Body of pancreas (tissue), 4 donors: Measurements from ENCODE around the gene EFCAB14. TPM values are rescaled to one million over a fixed set of nuclear protein-coding genes. Genes with fewer than 3 reads are reported as not detected.
"Not testable (repeated sequence)": the region's sequence is repeated elsewhere in the genome, so short reads cannot be mapped to it uniquely, and the experiment has no call there.

Experiments used
- ATAC-seq: fragments of 150-250 bp; one replicate; pipeline ENCODE4 v1.9.1; 2016
- DNase-seq, 4 donors: peaks; one replicate each; pipeline ENCODE4 v3.0.0-alpha.2; 2019
- H3K27ac ChIP-seq, 4 donors: fragments of 200-600 bp; sonication (generic); 1 replicate in 3 of 4; 2 replicates in 1 of 4; pipeline versions ENCODE4 v1.5.1 to v1.6.1; 2016 to 2019; ENCODE audit warnings: mild to moderate bottlenecking in 1 of 4, mixed read lengths in 1 of 4, moderate library complexity in 1 of 4
- H3K27me3 ChIP-seq, 2 donors: fragments of 200-600 bp; sonication (generic); one replicate each; pipeline ENCODE4 v1.6.0; 2016; ENCODE audit warnings: mild to moderate bottlenecking in 1 of 2
- H3K36me3 ChIP-seq, 2 donors: fragments of 200-600 bp; sonication (generic); replicated peaks in 1 of 2; 2 replicates each; pipeline ENCODE4 v1.5.1; 2016; ENCODE audit warnings: low read depth in 2 of 2; ENCODE audit not compliant: insufficient read depth in 1 of 2
- H3K4me1 ChIP-seq: fragments of 200-600 bp; sonication (generic); one replicate; pipeline ENCODE4 v1.6.0; 2016
- H3K4me3 ChIP-seq, 2 donors: fragments of 200-600 bp; sonication (generic); 1 replicate in 1 of 2; 2 replicates in 1 of 2; pipeline ENCODE4 v1.5.1; 2016 to 2019
- H3K9me3 ChIP-seq, 3 donors: fragments of 200-600 bp; sonication (generic); 1 replicate in 2 of 3; 2 replicates in 1 of 3; pipeline ENCODE4 v1.5.1; 2016
- CTCF ChIP-seq, 7 experiments: fragments of 450-650 bp in 4 of 7; fragments of 200-600 bp in 3 of 7; sonication (generic) in 3 of 7; IDR thresholded peaks; one replicate each; pipeline ENCODE4 v1.5.1; 2016 to 2019; ENCODE audit warnings: antibody characterized with exemption in 7 of 7
- POLR2A ChIP-seq, 3 donors: fragments of 450-650 bp; IDR thresholded peaks; one replicate each; pipeline ENCODE4 v1.6.1; 2016; ENCODE audit warnings: antibody characterized with exemption in 3 of 3, mild to moderate bottlenecking in 2 of 3
- WGBS, 2 donors: methylation state at CpG; one replicate each; pipeline ENCODE4 v1.1.5; 2017; 5-methylcytosine and 5-hydroxymethylcytosine counted together
- intact Hi-C: fragments of 100-400 bp; cut with DNase I; formaldehyde crosslinking; loops from one replicate; pipeline ENCODE4 v1.15.1; 2023
- total RNA-seq, 2 donors: library from RNA; depleted of rRNA; stranded (reverse); fragments of >200 nt; gene quantifications; one replicate each; pipeline ENCODE4 v1.1.0, GENCODE V29; 2016

EFCAB14 gene
- total RNA-seq, 2 donors from 2014 or later, result 36.9 to 40.7 TPM

GRCh38 chr1:46657775-46658174 is 61.1 kb downstream of the EFCAB14 start:
- TF ChIP-seq CTCF (IDR thresholded peaks at IDR 0.05) (no peak), POLR2A (IDR thresholded peaks at IDR 0.05) (no peak)
- intact Hi-C loops, result no loop called here
- WGBS, 2 donors, result 85 to 91% methylated on average over 1 of the region's 1 CpG
- Histone ChIP-seq H3K9me3 (no peaks in the 10 kb centered on the region), H3K27me3 (no peaks in the 10 kb centered on the region), H3K4me3 (no peak overlapping the region), H3K36me3 (peaks cover 0 to 9% of the 10 kb centered on the region in 2 donors), H3K4me1 (no peaks in the 10 kb centered on the region), H3K27ac (no peak overlapping the region)
- no peak for ATAC-seq
- no peak for DNase-seq

GRCh38 chr1:46656643-46657042 is 62.3 kb downstream of the EFCAB14 start:
- DNase-seq (no peak), ATAC-seq (no peak)
- intact Hi-C loops, result no loop called here
- no peak overlapping the region for H3K27ac ChIP-seq
- TF ChIP-seq CTCF (IDR thresholded peaks at IDR 0.05), result no peak
- no peak for TF ChIP-seq POLR2A (IDR thresholded peaks at IDR 0.05)
- WGBS, 2 donors, result 70 to 92% methylated on average over 2 of the region's 2 CpGs
- peaks cover 0 to 9% of the 10 kb centered on the region in 2 donors for H3K36me3 ChIP-seq
- no peaks in the 10 kb centered on the region for H3K27me3 ChIP-seq
- no peaks in the 10 kb centered on the region for H3K9me3 ChIP-seq
- H3K4me1 ChIP-seq, result no peaks in the 10 kb centered on the region
- no peak overlapping the region for H3K4me3 ChIP-seq

GRCh38 chr1:46655848-46656247 is 63.1 kb downstream of the EFCAB14 start:
- Histone ChIP-seq H3K36me3 (peaks cover 0 to 9% of the 10 kb centered on the region in 2 donors), H3K27ac (no peak overlapping the region), H3K27me3 (no peaks in the 10 kb centered on the region), H3K9me3 (no peaks in the 10 kb centered on the region), H3K4me1 (no peaks in the 10 kb centered on the region), H3K4me3 (no peak overlapping the region)
- TF ChIP-seq CTCF (IDR thresholded peaks at IDR 0.05) (no peak), POLR2A (IDR thresholded peaks at IDR 0.05) (no peak)
- ATAC-seq (no peak), DNase-seq (no peak)
- intact Hi-C loops, result no loop called here

- intact Hi-C loops, H3K4me1 ChIP-seq, H3K9me3 ChIP-seq, DNase-seq, ATAC-seq, H3K27ac ChIP-seq, H3K27me3 ChIP-seq, H3K4me3 ChIP-seq: not testable (repeated sequence)
- WGBS, 2 donors, result 95 to 97% methylated on average over 2 of the region's 2 CpGs
- H3K36me3 ChIP-seq, result peaks cover 0 to 11% of the 10 kb centered on the region in 2 donors
Measured at GRCh38 chr1:46654698-46655097, 64.2 kb downstream of the EFCAB14 start.

- TF ChIP-seq CTCF (IDR thresholded peaks at IDR 0.05) (no peak), POLR2A (IDR thresholded peaks at IDR 0.05) (no peak)
- intact Hi-C loops, result no loop called here
- H3K9me3 ChIP-seq, result no peaks in the 10 kb centered on the region
- DNase-seq (no peak), ATAC-seq (no peak)
- H3K4me1 ChIP-seq, result no peaks in the 10 kb centered on the region
- H3K36me3 ChIP-seq, result peaks cover 0 to 11% of the 10 kb centered on the region in 2 donors
- no peak overlapping the region for H3K4me3 ChIP-seq
- no peaks in the 10 kb centered on the region for H3K27me3 ChIP-seq
- H3K27ac ChIP-seq, result no peak overlapping the region
- WGBS, 2 donors, result 89 to 100% methylated on average over 1 of the region's 1 CpG
Measured at GRCh38 chr1:46654012-46654411, 64.9 kb downstream of the EFCAB14 start.
